GM12878 (cell line): ENCODE results near the gene BRWD1. TPM values are rescaled to one million over a fixed set of nuclear protein-coding genes. Genes with fewer than 3 reads are reported as not detected.

Experiments used
- ATAC-seq: fragments of 200-7000 bp; cut with Tn5 transposase; 3 replicates; pipeline ENCODE4 v1.9.1; 2020; ENCODE audit warnings: mild to moderate bottlenecking, moderate library complexity
- BruUV-seq: library from RNA; stranded (reverse); fragments of 400-500 nt; replicated peaks from 2 replicates; lab custom pipeline; 2021; lab: Mats Ljungman, UMichigan
- CTCF ChIA-PET: fragments of 300-600 bp; sonication (Branson Sonifier 250); formaldehyde crosslinking; extraction: SDS; loops from one replicate; lab custom pipeline; 2021; ENCODE audit warnings: inconsistent platforms; lab: Yijun Ruan, JAX
- POLR2A ChIA-PET: fragments of 350-600 bp; formaldehyde crosslinking; extraction: SDS; loops from one replicate; lab custom pipeline; 2021; ENCODE audit warnings: inconsistent platforms; lab: Charles Lee
- RAD21 ChIA-PET: fragments of 300-600 bp; sonication (Branson Sonifier 250); formaldehyde crosslinking; loops from one replicate; lab custom pipeline; 2023; ENCODE audit warnings: antibody characterized with exemption; ENCODE audit not compliant: unreplicated experiment; lab: Charles Lee
- SMC1A ChIA-PET: fragments of 300-600 bp; sonication (Branson Sonifier 250); formaldehyde crosslinking; loops from one replicate; lab custom pipeline; 2023; ENCODE audit not compliant: unreplicated experiment, uncharacterized antibody; lab: Charles Lee
- DNase-seq: peaks from one replicate; pipeline ENCODE4 v3.0.0-alpha.2; 2011; ENCODE audit warnings: low read depth, low spot score
- FAIRE-seq: peaks from 3 replicates; lab custom pipeline; 2011; peaks lifted over from hg19 to GRCh38; lab: Jason Lieb, UNC
- H2AFZ ChIP-seq: 2 replicates; pipeline ENCODE4 v1.6.0; 2011; ENCODE audit warnings: low read depth, low read length, control low read depth; ENCODE audit not compliant: control insufficient read depth
- H3K27ac ChIP-seq: 2 replicates; pipeline ENCODE4 v1.5.1; 2011; ENCODE audit warnings: control low read depth; ENCODE audit not compliant: control insufficient read depth, insufficient read depth
- H3K27me3 ChIP-seq, 2 experiments: replicated peaks in 1 of 2; 2 replicates each; pipeline versions ENCODE4 v1.6.0 to v1.6.1; 2011; ENCODE audit warnings: low read length in 1 of 2; ENCODE audit not compliant: control insufficient read depth in 2 of 2, insufficient read depth in 2 of 2
- H3K36me3 ChIP-seq, 2 experiments: 2 replicates each; pipeline ENCODE4 v1.5.1; 2011; ENCODE audit warnings: low read length in 1 of 2; ENCODE audit not compliant: control insufficient read depth in 2 of 2, insufficient read depth in 2 of 2
- H3K4me1 ChIP-seq: 2 replicates; pipeline ENCODE4 v1.6.1; 2011; ENCODE audit warnings: mild to moderate bottlenecking, low read length, moderate library complexity, mixed read lengths; ENCODE audit not compliant: control insufficient read depth, insufficient read depth
- H3K4me2 ChIP-seq: 2 replicates; pipeline ENCODE4 v1.6.0; 2011; ENCODE audit warnings: control low read depth; ENCODE audit not compliant: control insufficient read depth, insufficient read depth
- H3K4me3 ChIP-seq: fragments of 200-600 bp; sonication (generic); 2 replicates; pipeline ENCODE4 v1.5.1; 2016
- H3K79me2 ChIP-seq: 2 replicates; pipeline ENCODE4 v1.6.0; 2011; ENCODE audit warnings: low read length; ENCODE audit not compliant: control insufficient read depth, insufficient read depth
- H3K9ac ChIP-seq: 2 replicates; pipeline ENCODE4 v1.8.0; 2011; ENCODE audit warnings: low read length, control low read depth, mixed read lengths; ENCODE audit not compliant: control insufficient read depth, insufficient read depth
- H3K9me3 ChIP-seq: replicated peaks from 3 replicates; pipeline ENCODE4 v1.5.1; 2011; ENCODE audit warnings: mild to moderate bottlenecking, low read length; ENCODE audit not compliant: control insufficient read depth, insufficient read depth
- H4K20me1 ChIP-seq: 2 replicates; pipeline ENCODE4 v1.6.0; 2011; ENCODE audit not compliant: control insufficient read depth, insufficient read depth
- JUND ChIP-seq: IDR thresholded peaks from 2 replicates; pipeline ENCODE4 v1.6.1; 2012; ENCODE audit warnings: low read depth, mild to moderate bottlenecking, low read length, improper control_type of control experiment, moderate library complexity
- PML ChIP-seq: IDR thresholded peaks from 2 replicates; pipeline ENCODE4 v1.6.1; 2012; ENCODE audit warnings: low read length, inconsistent platforms
- RAD51 ChIP-seq: fragments of 450-650 bp; IDR thresholded peaks from 2 replicates; pipeline ENCODE4 v1.6.1; 2016; ENCODE audit warnings: moderate library complexity, mild to moderate bottlenecking, inconsistent platforms
- TAF1 ChIP-seq: IDR thresholded peaks from 2 replicates; pipeline ENCODE4 v1.6.1; 2011; ENCODE audit warnings: mild to moderate bottlenecking, low read depth, low read length, borderline replicate concordance
- TBL1XR1 ChIP-seq: IDR thresholded peaks from 2 replicates; pipeline ENCODE4 v1.6.1; 2012; ENCODE audit warnings: low read depth, low read length, improper control_type of control experiment
- TCF3 ChIP-seq: IDR thresholded peaks from 2 replicates; pipeline ENCODE4 v1.6.1; 2012; ENCODE audit warnings: low read depth, mild to moderate bottlenecking, low read length, borderline replicate concordance; ENCODE audit not compliant: insufficient read depth
- YY1 ChIP-seq: IDR thresholded peaks from 2 replicates; pipeline ENCODE4 v1.6.1; 2011; ENCODE audit warnings: low read depth, mild to moderate bottlenecking, low read length
- ZBTB33 ChIP-seq: fragments of 450-650 bp; IDR thresholded peaks from 2 replicates; pipeline ENCODE4 v1.6.1; 2017; ENCODE audit warnings: mild to moderate bottlenecking
- ZBTB40 ChIP-seq: fragments of 450-650 bp; IDR thresholded peaks from 2 replicates; pipeline ENCODE4 v1.6.1; 2016; ENCODE audit warnings: mild to moderate bottlenecking, moderate library complexity, borderline replicate concordance
- ZNF207 ChIP-seq: fragments of 450-650 bp; IDR thresholded peaks from 2 replicates; pipeline ENCODE4 v1.6.1; 2014; ENCODE audit warnings: antibody characterized with exemption, mild to moderate bottlenecking, borderline replicate concordance
- ZNF592 ChIP-seq: fragments of 450-650 bp; IDR thresholded peaks from 2 replicates; pipeline ENCODE4 v1.6.1; 2017; ENCODE audit warnings: mild to moderate bottlenecking, moderate library complexity
- WGBS: methylation state at CpG from one replicate; pipeline ENCODE4 v1.1.6; 2016; ENCODE audit warnings: low lambda C conversion rate; ENCODE audit not compliant: insufficient replicate concordance, insufficient coverage; ENCODE audit errors: missing lambda C conversion rate; 5-methylcytosine and 5-hydroxymethylcytosine counted together
- in situ Hi-C: fragments of 300-500 bp; cut with MboI; formaldehyde crosslinking; loops from 9 replicates; pipeline ENCODE4 v1.14.3; 2018; ENCODE audit warnings: mixed read lengths
- intact Hi-C: fragments of 100-400 bp; cut with micrococcal nuclease; formaldehyde crosslinking; loops from one replicate; pipeline ENCODE4 v1.14.2; 2022; ENCODE audit not compliant: unreplicated experiment
- polyA plus RNA-seq, 11 experiments: library from polyadenylated mRNA; depleted of rRNA in 4 of 11; unstranded in 6 of 11; stranded (reverse) in 5 of 11; fragments of >200 nt; fragmentation: Nextera tagmentation in 4 of 11; fragmentation: Illumina TruSeq in 1 of 11; extraction: Ambion mirVana in 4 of 11; extraction: Trizol in 1 of 11; gene quantifications; 1 replicate in 1 of 11; 2 replicates in 10 of 11; pipeline versions ENCODE4 v1.2.1 to v1.2.3, GENCODE V29; 2011 to 2016; ENCODE audit warnings: inconsistent platforms in 2 of 11, missing spikeins in 2 of 11, low read depth in 1 of 11
- total RNA-seq, 4 experiments: library from RNA; depleted of rRNA in 3 of 4; stranded (reverse); fragments of >200 nt in 3 of 4; fragmentation: Illumina TruSeq in 1 of 4; extraction: Trizol in 1 of 4; gene quantifications; 2 replicates each; pipeline versions ENCODE4 v1.2.1 to v1.2.3, GENCODE V29; 2013 to 2021

BRWD1 gene
- total and polyA plus RNA-seq, 10 of the 15 experiments (the other 5 are each of a cell fraction or from before 2014, with no cell fraction given) = 3.1 to 19.0 (median 13.5) TPM

- ChIA-PET CTCF (interaction anchor here (0.5 to 1.0 kb wide), 3 partner anchors 9 to 660 kb away, joined by 3 read pairs; partner anchors contain the start of gene PSMG1), RAD21 (no interaction called here), POLR2A (no interaction called here), SMC1A (no interaction called here)
- ATAC-seq = no peak
- intact Hi-C loops (no loop called here), in situ Hi-C loops (no loop called here)
- Histone ChIP-seq H3K4me2 (no peak overlapping the region), H3K4me3 (no peak overlapping the region), H3K36me3 (peaks cover 6 to 31% of the 10 kb centered on the region in 2 experiments), H3K79me2 (peaks cover 3% of the 10 kb centered on the region; the same call in 1 of the 2 replicates), H3K27me3 (no peaks in the 10 kb centered on the region), H3K27ac (no peak overlapping the region), H3K9ac (no peak overlapping the region), H3K9me3 (no peaks in the 10 kb centered on the region), H3K4me1 (no peaks in the 10 kb centered on the region), H4K20me1 (no peaks in the 10 kb centered on the region), H2AFZ (no peak overlapping the region)
- no peak for DNase-seq
- 83% methylated on average over 3 of the region's 3 CpGs for WGBS
- peak; percentile 27 for FAIRE-seq
- no TSS peak for BruUV-seq
- TF ChIP-seq TAF1 (no peak), ZBTB33 (no peak), YY1 (no peak), JUND (no peak), PML (no peak), ZNF592 (no peak), TCF3 (no peak), RAD51 (no peak), ZNF207 (no peak), TBL1XR1 (no peak), ZBTB40 (no peak)
Measured at GRCh38 chr21:39173716-39174680, 139.4 kb downstream of the BRWD1 start.
